Right atrium auricular region (tissue), 2 donors: ENCODE results near the gene TUBA4B. TPM values are rescaled to one million over a fixed set of nuclear protein-coding genes. Genes with fewer than 3 reads are reported as not detected.

Experiments
- DNase-seq: peaks from one replicate; pipeline ENCODE4 v3.0.0-alpha.2; 2019; ENCODE audit warnings: low spot score
- H3K27ac ChIP-seq, 2 donors: fragments of 200-600 bp; sonication (generic); 1 replicate in 1 of 2; 2 replicates in 1 of 2; pipeline ENCODE4 v1.5.1; 2016 to 2019
- H3K27me3 ChIP-seq, 2 donors: fragments of 200-600 bp; sonication (generic); one replicate each; pipeline versions ENCODE4 v1.5.1 to v1.6.0; 2017 to 2019
- H3K36me3 ChIP-seq: fragments of 200-600 bp; sonication (generic); one replicate; pipeline ENCODE4 v1.5.1; 2016
- H3K4me1 ChIP-seq, 2 donors: fragments of 200-600 bp; sonication (generic); one replicate each; pipeline versions ENCODE4 v1.5.1 to v1.6.0; 2017 to 2019
- H3K4me3 ChIP-seq, 2 donors: fragments of 200-600 bp; sonication (generic); 1 replicate in 1 of 2; 2 replicates in 1 of 2; pipeline ENCODE4 v1.5.1; 2017 to 2019; ENCODE audit warnings: mild to moderate bottlenecking in 1 of 2, moderate library complexity in 1 of 2
- H3K9me3 ChIP-seq, 2 donors: fragments of 200-600 bp; sonication (generic); one replicate each; pipeline ENCODE4 v1.5.1; 2019
- CTCF ChIP-seq, 2 donors: fragments of 200-600 bp; sonication (generic); IDR thresholded peaks; one replicate each; pipeline ENCODE4 v1.5.1; 2019; ENCODE audit warnings: antibody characterized with exemption in 2 of 2
- total RNA-seq, 2 donors: library from RNA; depleted of rRNA; stranded (reverse); fragments of >200 nt; gene quantifications; one replicate each; pipeline ENCODE4 v1.1.0, GENCODE V29; 2016

TUBA4B gene
- total RNA-seq, 2 donors from 2014 or later, result not detected

DNA sequence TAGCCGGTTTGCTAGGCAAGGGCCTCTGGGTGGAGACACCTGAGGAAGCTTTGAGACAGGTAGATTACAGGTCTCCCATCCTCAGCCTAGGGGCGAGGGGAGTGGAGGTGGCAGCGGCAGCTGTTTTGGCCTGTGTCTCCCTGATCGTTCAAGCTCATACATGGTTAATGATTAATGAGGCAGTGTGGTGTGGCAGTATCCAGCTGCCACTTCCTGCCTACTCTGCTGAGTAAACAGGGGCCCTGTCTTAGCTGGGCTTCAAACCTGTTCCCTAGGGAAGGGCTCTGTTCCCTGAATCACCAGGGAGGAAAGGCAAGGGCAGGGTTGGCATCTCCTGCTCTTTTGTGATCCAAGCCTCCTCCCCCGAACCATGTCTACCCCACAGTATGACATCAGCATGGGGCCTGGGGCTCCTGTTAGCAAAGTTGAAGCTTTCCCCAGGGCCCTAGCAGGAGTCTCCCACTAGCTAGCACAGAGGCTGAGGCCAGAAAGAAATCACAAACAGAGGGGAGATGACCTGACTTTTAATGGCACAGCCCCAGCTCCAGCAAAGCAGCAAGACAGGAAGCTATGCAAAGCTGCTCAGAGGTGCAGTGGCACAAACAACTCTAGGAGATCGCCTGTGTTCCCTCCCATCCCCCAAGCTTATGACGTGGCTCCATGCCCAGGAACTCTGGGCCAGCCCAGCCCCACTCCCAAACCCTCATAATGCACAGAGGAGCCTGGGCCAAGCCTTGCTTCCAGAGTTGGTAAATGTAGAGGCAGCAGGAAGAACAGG is 3.7 kb upstream of the TUBA4B start:
- no peak overlapping the region for H3K4me3 ChIP-seq
- H3K27ac ChIP-seq, result peak overlapping the region; percentile 70 to 74
- TF ChIP-seq CTCF (IDR thresholded peaks at IDR 0.05), result no peak
- peaks cover 0 to 58% of the 10 kb centered on the region in 2 donors for H3K4me1 ChIP-seq
- H3K9me3 ChIP-seq, result no peaks in the 10 kb centered on the region
- peak; percentile 69 for DNase-seq
- peaks cover 18% of the 10 kb centered on the region for H3K36me3 ChIP-seq
- no peaks in the 10 kb centered on the region for H3K27me3 ChIP-seq

DNA sequence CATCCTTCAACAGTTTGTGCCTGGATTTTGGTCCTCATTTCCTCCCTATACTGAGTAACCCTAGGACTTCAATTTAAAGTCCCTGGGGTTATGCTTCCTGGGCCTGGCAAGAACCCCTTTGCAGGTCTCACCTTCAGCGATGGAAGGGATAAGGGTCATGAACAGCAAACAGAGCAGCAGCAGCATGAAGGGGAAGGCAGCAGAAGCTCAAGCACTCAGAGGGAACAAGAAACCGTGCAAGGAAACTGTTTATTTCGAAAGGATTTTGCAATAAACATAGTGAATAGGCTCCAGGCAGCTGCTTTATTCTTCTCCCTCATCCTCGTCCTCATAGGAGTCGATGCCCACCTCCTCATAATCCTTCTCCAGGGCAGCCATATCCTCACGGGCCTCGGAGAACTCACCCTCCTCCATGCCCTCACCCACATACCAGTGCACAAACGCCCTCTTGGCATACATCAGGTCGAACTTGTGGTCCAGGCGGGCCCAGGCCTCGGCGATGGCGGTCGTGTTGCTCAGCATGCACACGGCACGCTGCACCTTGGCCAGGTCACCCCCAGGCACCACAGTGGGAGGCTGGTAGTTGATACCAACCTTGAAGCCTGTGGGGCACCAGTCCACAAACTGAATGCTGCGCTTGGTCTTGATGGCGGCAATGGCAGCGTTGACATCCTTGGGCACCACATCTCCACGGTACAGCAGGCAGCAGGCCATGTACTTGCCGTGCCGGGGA is 2.8 kb upstream of the TUBA4B start:
- Histone ChIP-seq H3K4me3 (no peak overlapping the region), H3K27ac (peak overlapping the region; percentile 70 to 74), H3K27me3 (no peaks in the 10 kb centered on the region), H3K9me3 (no peaks in the 10 kb centered on the region), H3K36me3 (peaks cover 18% of the 10 kb centered on the region), H3K4me1 (peaks cover 0 to 57% of the 10 kb centered on the region in 2 donors)
- no peak for TF ChIP-seq CTCF (IDR thresholded peaks at IDR 0.05)
- DNase-seq, result no peak

- no peaks in the 10 kb centered on the region for H3K9me3 ChIP-seq
- H3K4me1 ChIP-seq, result peaks cover 0 to 47% of the 10 kb centered on the region in 2 donors
- DNase-seq, result no peak
- H3K27ac ChIP-seq, result peak overlapping the region; percentile 74 to 89
- peaks cover 18% of the 10 kb centered on the region for H3K36me3 ChIP-seq
- no peak for TF ChIP-seq CTCF (IDR thresholded peaks at IDR 0.05)
- H3K4me3 ChIP-seq, result no peak overlapping the region
- no peaks in the 10 kb centered on the region for H3K27me3 ChIP-seq
These were observed 1.4 kb upstream of the TUBA4B start for GRCh38 chr2:219251656-219252055.

- Histone ChIP-seq H3K4me1 (peaks cover 0 to 46% of the 10 kb centered on the region in 2 donors), H3K9me3 (no peaks in the 10 kb centered on the region), H3K4me3 (peak overlapping the region; percentile 62 to 68), H3K27ac (peak overlapping the region; percentile 74 to 89), H3K36me3 (peaks cover 17% of the 10 kb centered on the region), H3K27me3 (no peaks in the 10 kb centered on the region)
- no peak for DNase-seq
- no peak for TF ChIP-seq CTCF (IDR thresholded peaks at IDR 0.05)
These were observed 959 bp upstream of the TUBA4B start for GRCh38 chr2:219252084-219252483.

DNA sequence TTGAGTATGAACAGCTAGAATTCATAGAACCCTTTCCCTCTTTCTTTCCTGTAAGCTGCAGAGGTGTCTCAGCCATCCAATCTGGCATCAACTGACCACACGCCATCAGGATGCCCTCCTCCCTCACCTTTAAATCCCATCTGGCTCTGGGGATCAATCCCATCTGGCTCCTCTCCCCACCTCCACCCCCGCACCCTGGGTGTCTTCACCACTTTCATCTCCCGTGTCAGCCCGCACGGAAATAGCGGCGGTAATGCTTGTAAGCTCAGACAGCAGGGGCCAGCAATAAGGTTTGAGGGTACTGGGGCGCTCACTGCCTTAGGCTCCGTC is 508 bp upstream of the TUBA4B start:
- H3K9me3 ChIP-seq, result no peaks in the 10 kb centered on the region
- H3K4me3 ChIP-seq, result peak overlapping the region; percentile 62 to 68
- DNase-seq, result no peak
- peaks cover 12% of the 10 kb centered on the region for H3K36me3 ChIP-seq
- no peaks in the 10 kb centered on the region for H3K27me3 ChIP-seq
- TF ChIP-seq CTCF (IDR thresholded peaks at IDR 0.05), result no peak
- H3K4me1 ChIP-seq, result peaks cover 0 to 46% of the 10 kb centered on the region in 2 donors
- peak overlapping the region; percentile 74 to 89 for H3K27ac ChIP-seq
